ENCODE data around the gene STRBP. TPM values are rescaled to one million over a fixed set of nuclear protein-coding genes. Genes with fewer than 3 reads are reported as not detected.

Gene STRBP
- total RNA-seq, 1 donor from 2014 or later, result 99.4 TPM

DNA sequence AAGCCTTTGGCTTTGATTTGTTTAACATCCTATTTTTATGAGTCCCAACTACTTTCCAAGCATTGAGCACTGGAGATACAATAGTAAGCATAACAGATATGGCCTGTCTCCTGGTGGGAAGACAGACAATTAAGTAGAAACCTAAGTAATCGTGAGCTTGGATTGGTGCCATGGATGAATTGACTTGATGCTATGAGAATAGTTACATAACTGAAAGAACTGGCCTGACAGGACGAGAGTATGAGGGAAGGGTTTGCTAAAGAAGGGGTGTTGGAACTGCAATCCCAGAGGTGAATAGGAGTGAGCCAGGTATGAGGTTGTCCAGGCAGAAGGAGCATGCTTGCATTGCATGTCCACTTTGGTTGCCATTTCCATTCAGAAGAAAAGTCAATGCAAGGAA is 182.5 kb downstream of the STRBP start:
- H3K4me1 ChIP-seq, result no peaks in the 10 kb centered on the region
- H3K36me3 Mint-ChIP-seq, result peaks cover 30% of the 10 kb centered on the region
- H3K4me2 ChIP-seq, result no peak overlapping the region
- H3K27ac Mint-ChIP-seq, result no peak overlapping the region
- H3K27ac ChIP-seq, result no peak overlapping the region
- DNase-seq (ENCODE audit: low spot score), result no peak
- H3K4me3 Mint-ChIP-seq, result no peak overlapping the region
- peaks cover 7% of the 10 kb centered on the region for H4K20me1 ChIP-seq (ENCODE audit: low read depth)
- H3K4me1 Mint-ChIP-seq, result peaks cover 13% of the 10 kb centered on the region
- no peak for TF ChIP-seq EZH2phosphoT487 (IDR thresholded peaks at IDR 0.05)
- TF ChIP-seq EZH2 (IDR thresholded peaks at IDR 0.05), result no peak
- TF ChIP-seq CTCF (IDR thresholded peaks at IDR 0.05), result no peak
- H3K36me3 ChIP-seq, result peaks cover 20% of the 10 kb centered on the region
- H3F3A ChIP-seq (ENCODE audit: low read depth), result peaks cover 4% of the 10 kb centered on the region
- no peaks in the 10 kb centered on the region for H3K27me3 ChIP-seq
- no peaks in the 10 kb centered on the region for H3K9me3 Mint-ChIP-seq
- H3K9me3 ChIP-seq (ENCODE audit: low read depth), result no peaks in the 10 kb centered on the region
- no peak overlapping the region for H3K9ac ChIP-seq
- no peak overlapping the region for H2AFZ ChIP-seq (replicated peaks)
- no peak overlapping the region for H3K4me3 ChIP-seq
- H3K79me2 ChIP-seq (ENCODE audit: low read depth), result no peaks in the 10 kb centered on the region
- no peaks in the 10 kb centered on the region for H3K27me3 Mint-ChIP-seq (ENCODE audit: insufficient read depth, low read depth)

GRCh38 chr9:123084256-123084655 is 184.1 kb downstream of the STRBP start:
- H3K4me3 ChIP-seq, result no peak overlapping the region
- H3K4me1 ChIP-seq, result no peaks in the 10 kb centered on the region
- no peak overlapping the region for H3K4me3 Mint-ChIP-seq
- no peak overlapping the region for H3K4me2 ChIP-seq
- H3K27me3 ChIP-seq, result no peaks in the 10 kb centered on the region
- peaks cover 7% of the 10 kb centered on the region for H4K20me1 ChIP-seq (ENCODE audit: low read depth)
- H3K27ac Mint-ChIP-seq, result no peak overlapping the region
- no peaks in the 10 kb centered on the region for H3K27me3 Mint-ChIP-seq (ENCODE audit: insufficient read depth, low read depth)
- peaks cover 25% of the 10 kb centered on the region for H3K36me3 Mint-ChIP-seq
- TF ChIP-seq EZH2 (IDR thresholded peaks at IDR 0.05) (no peak), CTCF (IDR thresholded peaks at IDR 0.05) (no peak), EZH2phosphoT487 (IDR thresholded peaks at IDR 0.05) (no peak)
- H2AFZ ChIP-seq (replicated peaks), result no peak overlapping the region
- no peak overlapping the region for H3K9ac ChIP-seq
- peaks cover 20% of the 10 kb centered on the region for H3K36me3 ChIP-seq
- H3K79me2 ChIP-seq (ENCODE audit: low read depth), result no peaks in the 10 kb centered on the region
- no peak overlapping the region for H3K27ac ChIP-seq
- H3K9me3 Mint-ChIP-seq, result no peaks in the 10 kb centered on the region
- no peaks in the 10 kb centered on the region for H3K9me3 ChIP-seq (ENCODE audit: low read depth)
- DNase-seq (ENCODE audit: low spot score), result no peak
- H3F3A ChIP-seq (ENCODE audit: low read depth), result peaks cover 4% of the 10 kb centered on the region
- peaks cover 13% of the 10 kb centered on the region for H3K4me1 Mint-ChIP-seq

DNA sequence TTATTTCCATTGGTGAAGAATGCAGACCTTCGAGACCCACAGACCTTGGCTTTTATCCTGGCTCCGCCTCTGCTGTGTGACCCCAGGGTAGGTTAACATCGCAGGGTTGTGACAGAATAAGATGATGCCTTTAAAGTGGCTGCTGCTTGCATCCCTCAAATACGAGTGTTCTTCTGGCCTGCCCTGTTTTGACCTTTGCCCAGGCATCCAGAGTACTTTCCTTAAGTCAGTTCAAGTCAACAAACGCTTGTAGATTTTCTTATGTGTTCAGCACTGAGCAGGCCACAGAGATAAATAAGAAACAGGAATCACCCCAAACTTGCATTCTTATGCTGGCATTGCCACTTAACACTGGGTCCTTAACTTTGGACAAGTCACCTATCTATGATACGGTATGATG is 184.7 kb downstream of the STRBP start:
- no peak for DNase-seq (ENCODE audit: low spot score)
- H3K36me3 Mint-ChIP-seq, result peaks cover 24% of the 10 kb centered on the region
- Histone ChIP-seq H3K4me2 (no peak overlapping the region), H4K20me1 (ENCODE audit: low read depth) (peaks cover 7% of the 10 kb centered on the region), H3K4me3 (no peak overlapping the region), H2AFZ (replicated peaks) (no peak overlapping the region), H3K36me3 (peaks cover 23% of the 10 kb centered on the region), H3K9ac (no peak overlapping the region), H3K9me3 (ENCODE audit: low read depth) (no peaks in the 10 kb centered on the region), H3K27ac (no peak overlapping the region), H3K4me1 (no peaks in the 10 kb centered on the region), H3K27me3 (no peaks in the 10 kb centered on the region), H3F3A (ENCODE audit: low read depth) (peaks cover 4% of the 10 kb centered on the region), H3K79me2 (ENCODE audit: low read depth) (no peaks in the 10 kb centered on the region)
- H3K4me1 Mint-ChIP-seq, result peaks cover 13% of the 10 kb centered on the region
- no peaks in the 10 kb centered on the region for H3K9me3 Mint-ChIP-seq
- no peaks in the 10 kb centered on the region for H3K27me3 Mint-ChIP-seq (ENCODE audit: insufficient read depth, low read depth)
- H3K4me3 Mint-ChIP-seq, result no peak overlapping the region
- no peak overlapping the region for H3K27ac Mint-ChIP-seq
- TF ChIP-seq CTCF (IDR thresholded peaks at IDR 0.05) (no peak), EZH2phosphoT487 (IDR thresholded peaks at IDR 0.05) (no peak), EZH2 (IDR thresholded peaks at IDR 0.05) (no peak)
